ENCODE data around the gene TNFRSF18. TPM values are rescaled to one million over a fixed set of nuclear protein-coding genes. Genes with fewer than 3 reads are reported as not detected.

Gene TNFRSF18
- total and polyA plus RNA-seq, 2 donors (not counting 1 experiment from before 2014, with no cell fraction given) = 10.1 to 33.5 TPM

GRCh38 chr1:1240822-1241587, 34.6 kb upstream of the TNFRSF18 start:
- Mint-ChIP-seq H3K27me3 (no peaks in the 10 kb centered on the region), H3K9me3 (ENCODE audit: insufficient read depth) (no peaks in the 10 kb centered on the region), H3K4me1 (peaks cover 11% of the 10 kb centered on the region), H3K27ac (no peak overlapping the region), H3K4me3 (no peak overlapping the region)
- no peak for ATAC-seq (ENCODE audit: low read depth)
- DNase-seq = no peak
- Histone ChIP-seq H3K4me3 (ENCODE audit: control extremely low read depth in 1 of 5, extremely low read depth in 1 of 5, insufficient read depth in 1 of 5, low read depth in 2 of 5, low read length in 4 of 5) (no peak overlapping the region), H2AFZ (ENCODE audit: insufficient read depth, low read depth, low read length, poor library complexity, severe bottlenecking) (no peak overlapping the region), H3K27ac (ENCODE audit: low read length in 2 of 2) (no peak overlapping the region), H3K27me3 (replicated peaks in 1 of 4; ENCODE audit: control extremely low read depth in 1 of 4, control insufficient read depth in 3 of 4, insufficient read depth in 4 of 4, low read length in 3 of 4) (peaks cover 0 to 49% (median 12%) of the 10 kb centered on the region in 4 experiments), H3K36me3 (replicated peaks in 1 of 2; ENCODE audit: control extremely low read depth in 1 of 2, control insufficient read depth in 1 of 2, extremely low read depth in 1 of 2, insufficient read depth in 2 of 2, low read length in 1 of 2) (no peaks in the 10 kb centered on the region), H3K9ac (ENCODE audit: low read length) (no peak overlapping the region), H4K20me1 (ENCODE audit: control insufficient read depth, insufficient read depth, low read length, poor library complexity, severe bottlenecking) (peaks cover 7% of the 10 kb centered on the region), H3K4me1 (ENCODE audit: control insufficient read depth in 2 of 2, insufficient read depth in 2 of 2, low read length in 2 of 2) (peaks cover 15 to 17% of the 10 kb centered on the region in 2 donors), H3K4me2 (replicated peaks; ENCODE audit: low read depth, low read length, poor library complexity, severe bottlenecking) (no peak overlapping the region), H3K79me2 (ENCODE audit: control insufficient read depth, insufficient read depth, low read length) (no peaks in the 10 kb centered on the region), H3K9me3 (ENCODE audit: control extremely low read depth in 1 of 3, control insufficient read depth in 2 of 3, insufficient read depth in 1 of 3, low read length in 2 of 3) (peaks cover 0 to 11% (median 0%) of the 10 kb centered on the region in 3 donors)
- TF ChIP-seq EZH2 (IDR thresholded peaks at IDR 0.05; ENCODE audit: borderline replicate concordance, insufficient read depth, low read depth, low read length, poor library complexity, severe bottlenecking) = no peak
- no peak for TF ChIP-seq CTCF (IDR thresholded peaks at IDR 0.05)
- CTCF ChIA-PET = interaction anchor here (2.0 to 2.3 kb wide), 2 partner anchors 10 to 119 kb away, joined by 6 to 7 read pairs; no protein-coding TSS in a partner anchor
- intact Hi-C loops (cut with micrococcal nuclease) = no loop called here
- POLR2A ChIA-PET = interaction anchor here (0.5 to 1.2 kb wide), 2 partner anchors 9 to 104 kb away, joined by 4 to 15 read pairs; no protein-coding TSS in a partner anchor
- WGBS (ENCODE audit: insufficient coverage) = 55% methylated on average over 23 of the region's 23 CpGs

GRCh38 chr1:1240348-1240732, 33.9 kb upstream of the TNFRSF18 start:
- Histone ChIP-seq H3K79me2 (ENCODE audit: control insufficient read depth, insufficient read depth, low read length) (no peaks in the 10 kb centered on the region), H2AFZ (ENCODE audit: insufficient read depth, low read depth, low read length, poor library complexity, severe bottlenecking) (no peak overlapping the region), H3K9ac (ENCODE audit: low read length) (no peak overlapping the region), H3K27ac (ENCODE audit: low read length in 2 of 2) (no peak overlapping the region), H3K4me1 (ENCODE audit: control insufficient read depth in 2 of 2, insufficient read depth in 2 of 2, low read length in 2 of 2) (peaks cover 13 to 15% of the 10 kb centered on the region in 2 donors), H3K36me3 (replicated peaks in 1 of 2; ENCODE audit: control extremely low read depth in 1 of 2, control insufficient read depth in 1 of 2, extremely low read depth in 1 of 2, insufficient read depth in 2 of 2, low read length in 1 of 2) (peaks cover 0 to 2% of the 10 kb centered on the region in 2 experiments), H3K27me3 (replicated peaks in 1 of 4; ENCODE audit: control extremely low read depth in 1 of 4, control insufficient read depth in 3 of 4, insufficient read depth in 4 of 4, low read length in 3 of 4) (peaks cover 0 to 42% (median 8%) of the 10 kb centered on the region in 4 experiments), H3K4me3 (ENCODE audit: control extremely low read depth in 1 of 5, extremely low read depth in 1 of 5, insufficient read depth in 1 of 5, low read depth in 2 of 5, low read length in 4 of 5) (no peak overlapping the region), H3K9me3 (ENCODE audit: control extremely low read depth in 1 of 3, control insufficient read depth in 2 of 3, insufficient read depth in 1 of 3, low read length in 2 of 3) (peaks cover 0 to 5% (median 0%) of the 10 kb centered on the region in 3 donors), H4K20me1 (ENCODE audit: control insufficient read depth, insufficient read depth, low read length, poor library complexity, severe bottlenecking) (peaks cover 7% of the 10 kb centered on the region), H3K4me2 (replicated peaks; ENCODE audit: low read depth, low read length, poor library complexity, severe bottlenecking) (no peak overlapping the region)
- Mint-ChIP-seq H3K27ac (no peak overlapping the region), H3K4me1 (peaks cover 11% of the 10 kb centered on the region), H3K27me3 (no peaks in the 10 kb centered on the region), H3K4me3 (no peak overlapping the region), H3K9me3 (ENCODE audit: insufficient read depth) (no peaks in the 10 kb centered on the region)
- no peak for TF ChIP-seq EZH2 (IDR thresholded peaks at IDR 0.05; ENCODE audit: borderline replicate concordance, insufficient read depth, low read depth, low read length, poor library complexity, severe bottlenecking)
- DNase-seq (no peak), ATAC-seq (ENCODE audit: low read depth) (no peak)
- intact Hi-C loops (cut with micrococcal nuclease) = no loop called here
- ChIA-PET CTCF (no interaction called here), POLR2A (interaction anchor here (0.5 to 1.2 kb wide), 3 partner anchors 10 to 104 kb away, joined by 4 to 15 read pairs (median 4); no protein-coding TSS in a partner anchor)
- WGBS (ENCODE audit: insufficient coverage) = 42% methylated on average over 2 of the region's 11 CpGs
